Retinal pigment epithelial cell (primary cell): ENCODE measurements around the gene PDZD2.

ENCODE experiments used
- DNase-seq: peaks from one replicate; pipeline ENCODE4 v3.0.0-alpha.2; 2010; ENCODE audit warnings: low read depth
- H3K4me3 ChIP-seq: 2 replicates; pipeline ENCODE4 v1.5.1; 2011; ENCODE audit warnings: mild to moderate bottlenecking, low read length, control low read depth, moderate library complexity
- TF ChIP-seq, protein P1 (sequence below): conservative IDR thresholded peaks from 2 replicates; pipeline ENCODE4 v1.5.1; 2011; ENCODE audit warnings: low read depth, low read length, control low read depth, inconsistent platforms

Gene PDZD2

DNA sequence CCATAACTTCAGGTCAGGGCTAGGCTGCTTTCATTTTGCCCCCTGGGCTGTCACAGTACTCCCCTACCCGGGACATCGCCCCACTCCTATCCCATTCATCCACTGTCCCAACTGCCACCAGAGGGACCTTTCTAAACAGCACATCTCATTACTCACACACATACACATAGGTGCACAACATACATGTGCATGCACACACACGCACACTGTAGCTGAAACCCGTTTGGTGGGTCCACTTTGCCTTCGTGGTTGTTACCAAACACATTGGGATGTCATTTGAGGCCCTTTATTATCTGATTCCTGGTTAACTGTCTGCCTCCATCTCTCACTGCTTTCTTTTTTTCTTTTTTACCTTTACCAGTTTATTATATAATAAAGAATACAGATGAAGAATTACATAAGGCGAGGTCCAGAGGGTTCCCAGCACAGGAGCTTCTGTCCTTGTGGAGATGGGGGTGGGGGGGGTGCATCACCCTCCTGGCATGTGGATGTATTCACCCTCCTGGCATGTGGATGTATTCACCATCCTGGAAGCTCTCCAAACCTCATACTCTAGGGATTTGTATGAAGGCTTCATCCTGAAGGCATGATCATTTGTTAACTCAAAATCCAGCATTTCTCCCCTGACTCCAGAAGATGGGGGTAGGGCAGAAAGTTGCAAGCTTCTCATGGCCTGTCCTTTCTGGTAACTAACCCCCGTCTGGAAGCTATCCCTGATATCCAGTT, 349.2 kb downstream of the PDZD2 start:
- DNase-seq: peak; percentile 92
- TF ChIP-seq, protein P1, sequence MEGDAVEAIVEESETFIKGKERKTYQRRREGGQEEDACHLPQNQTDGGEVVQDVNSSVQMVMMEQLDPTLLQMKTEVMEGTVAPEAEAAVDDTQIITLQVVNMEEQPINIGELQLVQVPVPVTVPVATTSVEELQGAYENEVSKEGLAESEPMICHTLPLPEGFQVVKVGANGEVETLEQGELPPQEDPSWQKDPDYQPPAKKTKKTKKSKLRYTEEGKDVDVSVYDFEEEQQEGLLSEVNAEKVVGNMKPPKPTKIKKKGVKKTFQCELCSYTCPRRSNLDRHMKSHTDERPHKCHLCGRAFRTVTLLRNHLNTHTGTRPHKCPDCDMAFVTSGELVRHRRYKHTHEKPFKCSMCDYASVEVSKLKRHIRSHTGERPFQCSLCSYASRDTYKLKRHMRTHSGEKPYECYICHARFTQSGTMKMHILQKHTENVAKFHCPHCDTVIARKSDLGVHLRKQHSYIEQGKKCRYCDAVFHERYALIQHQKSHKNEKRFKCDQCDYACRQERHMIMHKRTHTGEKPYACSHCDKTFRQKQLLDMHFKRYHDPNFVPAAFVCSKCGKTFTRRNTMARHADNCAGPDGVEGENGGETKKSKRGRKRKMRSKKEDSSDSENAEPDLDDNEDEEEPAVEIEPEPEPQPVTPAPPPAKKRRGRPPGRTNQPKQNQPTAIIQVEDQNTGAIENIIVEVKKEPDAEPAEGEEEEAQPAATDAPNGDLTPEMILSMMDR: no peak
- no peak overlapping the region for H3K4me3 ChIP-seq

DNA sequence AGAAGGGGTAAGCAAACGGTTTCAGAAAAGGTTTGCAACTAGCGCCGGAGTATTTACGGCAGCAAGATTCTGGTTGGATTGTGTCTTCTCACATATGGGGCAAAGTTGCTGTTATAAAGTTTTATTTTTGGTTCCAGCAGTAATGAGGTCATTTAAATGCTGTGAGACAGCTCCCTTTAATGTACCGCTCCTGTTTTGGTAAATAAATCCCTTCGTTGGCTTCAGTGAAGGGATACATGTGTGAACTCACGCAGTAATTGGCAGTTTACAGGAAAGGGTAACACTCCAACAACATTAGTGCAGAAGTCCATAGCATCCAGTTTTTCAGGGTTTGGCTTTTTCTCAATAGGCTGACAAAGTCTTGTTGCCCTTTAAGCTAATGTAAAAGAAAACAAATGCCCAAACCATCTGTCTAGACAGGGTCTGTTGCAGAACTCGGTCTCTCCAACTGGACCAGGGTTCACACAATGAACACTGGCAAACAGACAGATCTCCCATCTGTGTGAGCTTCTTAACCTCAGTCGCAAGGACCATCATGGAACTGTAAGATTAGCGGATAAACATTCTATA, 351.2 kb downstream of the PDZD2 start:
- TF ChIP-seq, protein P1: no peak
- H3K4me3 ChIP-seq: no peak overlapping the region
- no peak for DNase-seq

DNA sequence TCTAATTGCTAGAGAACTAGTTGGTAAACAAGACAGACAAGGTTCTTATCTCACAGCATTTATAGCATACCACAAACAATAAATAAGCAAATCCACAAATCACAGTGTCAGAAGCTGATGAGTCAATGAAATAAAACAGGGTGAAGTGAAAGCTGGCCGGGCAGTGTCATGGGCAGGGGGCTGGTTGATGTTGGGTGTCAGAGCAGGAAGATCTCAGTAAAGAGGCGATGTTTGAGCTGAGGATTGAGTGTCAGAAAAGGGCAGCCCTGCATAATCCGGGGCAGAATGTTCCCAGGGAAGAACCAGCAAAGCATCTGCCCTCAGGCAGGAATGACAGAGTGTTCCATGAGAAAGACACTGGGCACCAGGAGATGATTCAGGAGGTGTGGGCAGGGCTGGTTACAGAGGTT, 351.8 kb downstream of the PDZD2 start:
- no peak overlapping the region for H3K4me3 ChIP-seq
- TF ChIP-seq, protein P1: no peak
- no peak for DNase-seq

DNA sequence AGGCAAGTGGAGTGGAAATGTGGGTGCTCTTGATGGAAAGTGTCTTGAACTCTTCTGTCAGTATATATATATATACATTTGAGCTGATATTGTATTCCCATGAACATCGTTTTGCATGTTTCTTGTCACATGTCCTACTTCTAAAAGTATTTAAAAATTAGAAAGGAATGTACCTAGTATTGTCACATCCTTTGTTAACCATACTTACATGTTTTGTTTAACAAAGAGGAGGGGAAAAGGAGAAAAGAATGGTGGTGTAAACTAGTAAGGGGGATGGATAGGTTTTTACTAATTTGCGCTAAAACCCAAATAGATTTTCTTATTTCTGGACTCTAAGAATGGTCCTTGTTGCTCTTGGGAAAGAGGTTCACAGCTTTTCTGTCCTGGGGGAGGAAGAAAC, 353.4 kb downstream of the PDZD2 start:
- TF ChIP-seq, protein P1: no peak
- no peak overlapping the region for H3K4me3 ChIP-seq
- no peak for DNase-seq

DNA sequence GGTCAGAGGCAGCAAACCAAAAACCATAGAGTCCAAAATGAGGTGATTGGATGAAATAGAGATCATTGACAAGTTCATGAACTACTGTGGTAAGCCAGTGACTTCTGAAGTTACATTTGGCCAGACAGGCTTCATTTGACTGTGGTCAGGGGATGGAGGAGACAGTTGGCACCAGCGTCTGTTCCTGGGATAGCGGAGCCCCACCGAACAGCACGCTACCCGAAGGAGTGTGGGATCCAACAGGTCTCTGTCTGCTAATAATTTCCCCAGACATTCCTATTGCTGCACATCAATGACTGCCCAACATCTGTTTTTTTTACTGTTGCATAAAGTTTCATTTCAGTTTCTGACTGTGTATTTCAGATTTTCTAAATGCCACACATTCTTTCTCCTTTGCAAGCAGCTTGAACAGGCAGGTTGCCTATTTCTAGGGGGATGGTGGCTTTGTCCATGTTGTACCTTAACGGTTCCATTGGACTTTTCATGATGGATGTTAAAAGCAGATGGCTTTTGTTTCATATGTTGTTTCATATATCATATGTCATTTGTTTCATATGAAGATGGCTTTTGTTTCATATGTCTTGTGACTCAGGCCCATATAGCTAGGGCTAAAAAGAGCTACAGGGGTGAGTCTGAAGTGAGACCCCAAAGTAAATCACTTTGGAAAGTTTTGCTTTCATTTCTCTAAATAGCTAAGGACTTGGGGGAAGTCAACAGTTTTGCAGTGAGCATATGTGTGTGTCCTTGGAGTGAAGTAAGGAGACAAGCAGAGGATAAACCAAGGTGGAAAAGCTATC, 354.4 kb downstream of the PDZD2 start:
- TF ChIP-seq, protein P1: no peak
- DNase-seq: peak; percentile 43

DNA sequence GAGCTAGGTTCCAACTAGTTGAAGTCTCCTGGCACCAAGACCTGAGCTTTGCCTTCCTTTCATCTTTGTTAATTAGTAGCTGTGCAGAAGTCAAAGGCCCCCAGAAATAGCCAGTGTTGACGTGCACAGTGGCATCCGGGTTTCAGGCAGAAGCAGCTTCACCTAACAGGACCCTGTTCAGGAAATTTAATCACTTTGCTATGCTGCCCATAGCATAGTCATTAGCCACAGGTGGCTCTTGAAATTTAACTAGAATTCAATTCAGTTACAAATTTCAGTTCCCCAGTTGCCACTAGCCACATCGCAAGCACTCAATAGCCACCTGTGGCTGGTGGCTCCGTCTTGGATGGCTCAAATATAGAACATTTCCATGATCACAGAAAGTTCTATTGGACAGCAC, 356.1 kb downstream of the PDZD2 start:
- TF ChIP-seq, protein P1: no peak
- DNase-seq: no peak

More for the DNA sequence above, 354.4 kb downstream of the PDZD2 start:
- H3K4me3 ChIP-seq: no peak overlapping the region

More for the DNA sequence above, 356.1 kb downstream of the PDZD2 start:
- no peak overlapping the region for H3K4me3 ChIP-seq
